Neutrophil (primary cell): ENCODE data around the gene JUND.

Experiments
- H3K27ac ChIP-seq: fragments of 200-600 bp; sonication (generic); 2 replicates; pipeline ENCODE4 v1.5.1; 2016; ENCODE audit warnings: mild to moderate bottlenecking, moderate library complexity
- H3K27me3 ChIP-seq: fragments of 200-600 bp; sonication (generic); 2 replicates; pipeline ENCODE4 v1.6.0; 2016; ENCODE audit warnings: mild to moderate bottlenecking
- H3K36me3 ChIP-seq: fragments of 200-600 bp; sonication (generic); 2 replicates; pipeline ENCODE4 v1.5.1; 2017
- H3K4me1 ChIP-seq, 2 experiments: fragments of 200-600 bp in 1 of 2; sonication (generic) in 1 of 2; 1 replicate in 1 of 2; 2 replicates in 1 of 2; pipeline versions ENCODE4 v1.5.1 to v1.6.1; 2013 to 2016; ENCODE audit warnings: low read depth in 1 of 2, low read length in 1 of 2, mild to moderate bottlenecking in 1 of 2, moderate library complexity in 1 of 2; ENCODE audit not compliant: control insufficient read depth in 1 of 2, insufficient read depth in 1 of 2
- H3K4me3 ChIP-seq, 2 experiments: fragments of 200-600 bp in 1 of 2; sonication (generic) in 1 of 2; 1 replicate in 1 of 2; 2 replicates in 1 of 2; pipeline ENCODE4 v1.5.1; 2013 to 2016; ENCODE audit warnings: low read depth in 1 of 2, low read length in 1 of 2, mild to moderate bottlenecking in 1 of 2, moderate library complexity in 1 of 2
- H3K9me3 ChIP-seq: fragments of 200-600 bp; sonication (generic); 2 replicates; pipeline ENCODE4 v1.5.1; 2016
- CTCF ChIP-seq: fragments of 200-600 bp; sonication (generic); IDR thresholded peaks from 2 replicates; pipeline ENCODE4 v1.5.1; 2016; ENCODE audit warnings: antibody characterized with exemption

The JUND gene

GRCh38 chr19:18273561-18274218, 7.7 kb downstream of the JUND start:
- no peaks in the 10 kb centered on the region for H3K9me3 ChIP-seq
- H3K4me3 ChIP-seq = no peak overlapping the region
- peaks cover 1% of the 10 kb centered on the region in 2 experiments for H3K4me1 ChIP-seq
- no peak overlapping the region for H3K27ac ChIP-seq
- TF ChIP-seq CTCF = no peak
- peaks cover 14% of the 10 kb centered on the region for H3K36me3 ChIP-seq
- no peaks in the 10 kb centered on the region for H3K27me3 ChIP-seq

DNA sequence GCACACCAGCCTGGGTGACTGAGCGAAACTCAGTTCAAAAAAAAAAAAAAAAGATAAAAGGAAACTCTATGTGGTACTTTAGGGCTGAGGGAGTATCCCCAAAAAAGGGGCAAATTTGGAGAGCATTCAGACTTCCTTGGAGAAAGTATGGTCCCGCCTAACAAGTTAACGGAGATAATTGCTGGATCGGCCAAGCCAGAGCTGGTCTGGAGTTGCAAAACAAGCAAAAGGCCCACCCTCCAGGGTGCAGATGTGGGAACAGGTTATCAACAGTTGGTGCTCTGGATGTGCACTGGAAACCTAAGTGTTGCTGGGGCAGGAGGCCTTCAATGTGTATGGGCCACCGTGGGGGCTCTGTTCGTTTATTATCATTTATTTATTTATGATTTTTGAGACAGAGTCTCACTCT, 10.0 kb downstream of the JUND start:
- Histone ChIP-seq H3K4me3 (no peak overlapping the region), H3K9me3 (no peaks in the 10 kb centered on the region), H3K27ac (no peak overlapping the region), H3K36me3 (peaks cover 11% of the 10 kb centered on the region), H3K27me3 (no peaks in the 10 kb centered on the region), H3K4me1 (no peaks in the 10 kb centered on the region)
- TF ChIP-seq CTCF = no peak

GRCh38 chr19:18270326-18270725, 11.1 kb downstream of the JUND start:
- TF ChIP-seq CTCF = no peak
- H3K27me3 ChIP-seq = no peaks in the 10 kb centered on the region
- no peak overlapping the region for H3K27ac ChIP-seq
- no peak overlapping the region for H3K4me3 ChIP-seq
- H3K9me3 ChIP-seq = no peaks in the 10 kb centered on the region
- peaks cover 11% of the 10 kb centered on the region for H3K36me3 ChIP-seq
- no peaks in the 10 kb centered on the region for H3K4me1 ChIP-seq

- Histone ChIP-seq H3K36me3 (peaks cover 4% of the 10 kb centered on the region), H3K4me3 (no peak overlapping the region), H3K9me3 (no peaks in the 10 kb centered on the region), H3K4me1 (no peaks in the 10 kb centered on the region), H3K27ac (no peak overlapping the region), H3K27me3 (no peaks in the 10 kb centered on the region)
- no peak for TF ChIP-seq CTCF
These were observed 12.2 kb downstream of the JUND start for GRCh38 chr19:18269070-18269723.

DNA sequence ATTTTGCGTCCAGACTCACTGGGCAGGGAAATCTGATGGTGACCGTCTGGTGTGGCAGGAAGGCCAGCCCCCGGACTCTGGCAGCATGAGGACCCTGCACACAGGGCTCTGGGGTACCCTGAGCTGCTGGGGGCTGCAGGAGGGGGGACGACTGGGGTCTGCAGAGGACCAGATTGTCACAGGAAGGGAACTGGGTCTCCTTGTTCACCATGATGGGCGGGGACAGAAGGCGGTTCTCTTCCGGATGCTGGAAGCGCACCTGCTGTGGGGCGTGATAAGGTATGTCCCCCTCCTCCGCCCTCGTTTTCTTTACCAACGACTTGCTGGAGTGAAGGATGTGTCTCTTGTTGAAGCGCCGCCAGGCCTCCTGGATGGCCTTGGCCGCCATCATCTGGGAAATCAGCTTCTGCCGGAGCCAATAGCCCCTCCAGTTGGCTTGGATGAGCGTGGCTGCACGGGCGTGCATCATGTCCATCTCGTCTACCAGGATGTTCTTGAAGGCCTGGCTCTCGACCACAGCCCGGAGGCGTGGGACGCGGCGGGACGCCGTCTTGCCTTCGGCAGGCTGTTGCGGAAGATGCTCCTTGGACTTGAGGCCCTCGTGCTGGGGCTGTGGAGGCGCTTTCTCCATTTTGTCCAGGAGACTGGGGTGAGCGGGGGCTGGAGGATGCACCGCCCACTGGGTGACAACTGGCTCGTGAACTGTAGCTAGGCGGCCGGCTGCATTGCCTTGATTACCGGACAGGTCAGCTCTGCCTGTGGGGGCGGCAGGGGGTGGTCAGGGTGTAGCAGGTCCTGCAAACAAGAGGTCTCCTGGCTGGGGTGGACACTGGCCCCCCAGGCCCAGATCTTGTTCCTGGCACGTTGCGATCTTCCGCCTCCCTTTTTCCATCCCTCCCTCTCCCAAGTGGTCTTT, 14.4 kb downstream of the JUND start:
- Histone ChIP-seq H3K9me3 (no peaks in the 10 kb centered on the region), H3K27ac (no peak overlapping the region), H3K36me3 (peaks cover 4% of the 10 kb centered on the region), H3K4me3 (no peak overlapping the region), H3K4me1 (no peaks in the 10 kb centered on the region), H3K27me3 (no peaks in the 10 kb centered on the region)
- TF ChIP-seq CTCF = no peak
